ENCODE measurements around the gene ADRM1.

Gene ADRM1

GRCh38 chr20:62344782-62345181 is 42.0 kb downstream of the ADRM1 start:
- no peak for DNase-seq

GRCh38 chr20:62345681-62346370 is 43.0 kb downstream of the ADRM1 start:
- DNase-seq = no peak

GRCh38 chr20:62346398-62347150 is 43.8 kb downstream of the ADRM1 start:
- no peak for DNase-seq

- no peak for DNase-seq
Measured at GRCh38 chr20:62347151-62347404, 44.3 kb downstream of the ADRM1 start.

GRCh38 chr20:62347445-62347844 is 44.6 kb downstream of the ADRM1 start:
- DNase-seq = no peak

- no peak for DNase-seq
Measured at GRCh38 chr20:62348604-62349003, 45.8 kb downstream of the ADRM1 start.

- DNase-seq = no peak
Measured at GRCh38 chr20:62349556-62350097, 46.8 kb downstream of the ADRM1 start.

GRCh38 chr20:62350098-62350628 is 47.4 kb downstream of the ADRM1 start:
- DNase-seq = no peak

- no peak for DNase-seq
Measured at GRCh38 chr20:62350629-62351422, 48.0 kb downstream of the ADRM1 start.

- DNase-seq = no peak
Measured at GRCh38 chr20:62351469-62352401, 48.9 kb downstream of the ADRM1 start.

- DNase-seq = no peak
Measured at GRCh38 chr20:62352402-62353288, 49.8 kb downstream of the ADRM1 start.

- DNase-seq = no peak
Measured at GRCh38 chr20:62353289-62354030, 50.7 kb downstream of the ADRM1 start.

- no peak for DNase-seq
Measured at GRCh38 chr20:62354031-62354808, 51.4 kb downstream of the ADRM1 start.

- no peak for DNase-seq
Measured at GRCh38 chr20:62354811-62355341, 52.1 kb downstream of the ADRM1 start.

- no peak for DNase-seq
Measured at GRCh38 chr20:62355516-62355877, 52.7 kb downstream of the ADRM1 start.

- DNase-seq = no peak
Measured at GRCh38 chr20:62355878-62356588, 53.2 kb downstream of the ADRM1 start.

GRCh38 chr20:62356589-62357186 is 53.9 kb downstream of the ADRM1 start:
- DNase-seq = no peak

GRCh38 chr20:62357187-62357667 is 54.4 kb downstream of the ADRM1 start:
- no peak for DNase-seq
